WTC11 (cell line): ENCODE results near the gene ALK. TPM values are rescaled to one million over a fixed set of nuclear protein-coding genes. Genes with fewer than 3 reads are reported as not detected.

Experiments used
- ATAC-seq: fragments of 200-7000 bp; cut with Tn5 transposase; 2 replicates; pipeline ENCODE4 v1.10.0; 2021; ENCODE audit warnings: mild to moderate bottlenecking, moderate library complexity
- CTCF ChIA-PET: fragments of 300-600 bp; sonication (Branson Sonifier 250); formaldehyde crosslinking; loops from one replicate; lab custom pipeline; 2021; ENCODE audit warnings: antibody characterized with exemption; lab: Charles Lee
- POLR2A ChIA-PET: fragments of 350-600 bp; sonication (Branson Sonifier 250); formaldehyde crosslinking; loops from one replicate; lab custom pipeline; 2021; ENCODE audit warnings: antibody characterized with exemption; lab: Charles Lee
- DNase-seq: peaks from one replicate; pipeline ENCODE4 v3.0.0; 2021; ENCODE audit warnings: low spot score
- H3K27ac Mint-ChIP-seq: 2 replicates; pipeline ENCODE4 v1.8.0; 2021; ENCODE audit warnings: mixed read lengths
- H3K27me3 Mint-ChIP-seq: 2 replicates; pipeline ENCODE4 v1.8.0; 2021; ENCODE audit warnings: low read depth, mild to moderate bottlenecking, moderate library complexity, mixed read lengths
- H3K36me3 Mint-ChIP-seq: 2 replicates; pipeline ENCODE4 v1.8.0; 2021; ENCODE audit warnings: mixed read lengths
- H3K4me1 Mint-ChIP-seq: 2 replicates; pipeline ENCODE4 v1.8.0; 2022; ENCODE audit warnings: mixed read lengths
- H3K4me3 Mint-ChIP-seq: 2 replicates; pipeline ENCODE4 v1.8.0; 2021; ENCODE audit warnings: mild to moderate bottlenecking, moderate library complexity, mixed read lengths
- H3K9me3 Mint-ChIP-seq: 2 replicates; pipeline ENCODE4 v1.8.0; 2021; ENCODE audit warnings: mixed read lengths
- CREM ChIP-seq: sonication (generic); formaldehyde crosslinking; IDR thresholded peaks from 2 replicates; pipeline ENCODE4 v1.8.1; 2022; ENCODE audit warnings: mild to moderate bottlenecking, missing genetic modification reagents, moderate library complexity
- FOXJ3 ChIP-seq: sonication (generic); formaldehyde crosslinking; IDR thresholded peaks from 2 replicates; pipeline ENCODE4 v1.9.0; 2021; ENCODE audit warnings: missing genetic modification reagents, mild to moderate bottlenecking, borderline replicate concordance
- GTF2I ChIP-seq: fragments of 250-450 bp; sonication (Bioruptor Pico); conservative IDR thresholded peaks from 2 replicates; pipeline ENCODE4 v1.4.0; 2021; ENCODE audit warnings: mild to moderate bottlenecking
- NR2C2 ChIP-seq: sonication (generic); formaldehyde crosslinking; IDR thresholded peaks from 2 replicates; pipeline ENCODE4 v1.8.0; 2022; ENCODE audit warnings: mild to moderate bottlenecking, missing genetic modification reagents
- RORB ChIP-seq: fragments of 250-450 bp; sonication (Bioruptor Pico); IDR thresholded peaks from 2 replicates; pipeline ENCODE4 v1.9.0; 2021; ENCODE audit warnings: mild to moderate bottlenecking
- SMAD3 ChIP-seq: sonication (generic); formaldehyde crosslinking; IDR thresholded peaks from 2 replicates; pipeline ENCODE4 v1.8.0; 2022; ENCODE audit warnings: missing genetic modification reagents, mild to moderate bottlenecking, borderline replicate concordance
- SP1 ChIP-seq: sonication (generic); formaldehyde crosslinking; conservative IDR thresholded peaks from 2 replicates; pipeline ENCODE4 v1.8.1; 2022; ENCODE audit warnings: missing genetic modification reagents
- ZNF232 ChIP-seq: sonication (generic); formaldehyde crosslinking; IDR thresholded peaks from 2 replicates; pipeline ENCODE4 v1.8.0; 2022; ENCODE audit warnings: mild to moderate bottlenecking, missing genetic modification reagents
- ZNF317 ChIP-seq: sonication (generic); formaldehyde crosslinking; IDR thresholded peaks from 2 replicates; pipeline ENCODE4 v1.8.1; 2023; ENCODE audit warnings: low read depth, mild to moderate bottlenecking, moderate library complexity, missing genetic modification reagents, borderline replicate concordance
- ZNF396 ChIP-seq: fragments of 250-450 bp; sonication (Bioruptor Pico); IDR thresholded peaks from 2 replicates; pipeline ENCODE4 v1.8.0; 2021; ENCODE audit warnings: mild to moderate bottlenecking, moderate library complexity, borderline replicate concordance
- total RNA-seq: library from RNA; stranded (reverse); gene quantifications from 3 replicates; pipeline ENCODE4 v1.2.3, GENCODE V29; 2021
- TF ChIP-seq, protein P1 (sequence below): fragments of 250-450 bp; sonication (Bioruptor Pico); IDR thresholded peaks from 2 replicates; pipeline ENCODE4 v1.9.0; 2021; ENCODE audit warnings: mild to moderate bottlenecking
- TF ChIP-seq, protein P2 (sequence below): fragments of 250-450 bp; sonication (Bioruptor Pico); IDR thresholded peaks from 2 replicates; pipeline ENCODE4 v1.9.0; 2021; ENCODE audit warnings: mild to moderate bottlenecking
- TF ChIP-seq, protein P3 (sequence below): fragments of 250-450 bp; sonication (Bioruptor Pico); IDR thresholded peaks from 2 replicates; pipeline ENCODE4 v1.9.0; 2021; ENCODE audit warnings: moderate library complexity, mild to moderate bottlenecking, inconsistent platforms, borderline replicate concordance
- TF ChIP-seq, protein P4 (sequence below): fragments of 250-450 bp; sonication (Bioruptor Pico); IDR thresholded peaks from 2 replicates; pipeline ENCODE4 v1.8.0; 2021; ENCODE audit warnings: mild to moderate bottlenecking
- TF ChIP-seq, protein P5 (sequence below): sonication (generic); formaldehyde crosslinking; IDR thresholded peaks from 2 replicates; pipeline ENCODE4 v1.8.1; 2022; ENCODE audit warnings: missing genetic modification reagents, borderline replicate concordance
- TF ChIP-seq, protein P6 (sequence below): sonication (generic); formaldehyde crosslinking; IDR thresholded peaks from 2 replicates; pipeline ENCODE4 v1.8.0; 2022; ENCODE audit warnings: mild to moderate bottlenecking, missing genetic modification reagents

ALK gene
- total RNA-seq, 1 experiment from 2014 or later = not detected

DNA sequence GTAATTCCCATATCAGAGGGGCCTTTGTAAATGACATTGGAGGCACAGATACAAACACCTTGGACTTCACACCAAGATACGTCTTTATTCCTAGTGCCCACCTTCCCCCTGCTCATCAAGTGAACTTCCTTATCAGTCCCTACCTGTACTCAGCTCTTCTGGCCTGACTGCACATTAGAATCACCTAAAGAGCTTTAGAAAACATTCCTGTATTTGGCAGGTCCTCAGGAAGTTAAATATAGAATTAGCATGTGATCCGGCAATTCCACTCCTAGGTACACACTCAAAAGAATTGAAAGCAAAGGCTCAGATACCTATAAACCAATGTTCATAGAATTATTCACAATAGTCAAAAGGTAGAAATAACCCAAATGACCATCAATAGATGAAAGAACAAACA, 46.6 kb downstream of the ALK start (continued):
- TF ChIP-seq, protein P1, sequence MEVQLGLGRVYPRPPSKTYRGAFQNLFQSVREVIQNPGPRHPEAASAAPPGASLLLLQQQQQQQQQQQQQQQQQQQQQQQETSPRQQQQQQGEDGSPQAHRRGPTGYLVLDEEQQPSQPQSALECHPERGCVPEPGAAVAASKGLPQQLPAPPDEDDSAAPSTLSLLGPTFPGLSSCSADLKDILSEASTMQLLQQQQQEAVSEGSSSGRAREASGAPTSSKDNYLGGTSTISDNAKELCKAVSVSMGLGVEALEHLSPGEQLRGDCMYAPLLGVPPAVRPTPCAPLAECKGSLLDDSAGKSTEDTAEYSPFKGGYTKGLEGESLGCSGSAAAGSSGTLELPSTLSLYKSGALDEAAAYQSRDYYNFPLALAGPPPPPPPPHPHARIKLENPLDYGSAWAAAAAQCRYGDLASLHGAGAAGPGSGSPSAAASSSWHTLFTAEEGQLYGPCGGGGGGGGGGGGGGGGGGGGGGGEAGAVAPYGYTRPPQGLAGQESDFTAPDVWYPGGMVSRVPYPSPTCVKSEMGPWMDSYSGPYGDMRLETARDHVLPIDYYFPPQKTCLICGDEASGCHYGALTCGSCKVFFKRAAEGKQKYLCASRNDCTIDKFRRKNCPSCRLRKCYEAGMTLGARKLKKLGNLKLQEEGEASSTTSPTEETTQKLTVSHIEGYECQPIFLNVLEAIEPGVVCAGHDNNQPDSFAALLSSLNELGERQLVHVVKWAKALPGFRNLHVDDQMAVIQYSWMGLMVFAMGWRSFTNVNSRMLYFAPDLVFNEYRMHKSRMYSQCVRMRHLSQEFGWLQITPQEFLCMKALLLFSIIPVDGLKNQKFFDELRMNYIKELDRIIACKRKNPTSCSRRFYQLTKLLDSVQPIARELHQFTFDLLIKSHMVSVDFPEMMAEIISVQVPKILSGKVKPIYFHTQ (CRISPR knock-in tag) = no peak
- no peak for TF ChIP-seq ZNF317 (CRISPR knock-in tag)
- TF ChIP-seq, all 79 proteins: peak for 0

DNA sequence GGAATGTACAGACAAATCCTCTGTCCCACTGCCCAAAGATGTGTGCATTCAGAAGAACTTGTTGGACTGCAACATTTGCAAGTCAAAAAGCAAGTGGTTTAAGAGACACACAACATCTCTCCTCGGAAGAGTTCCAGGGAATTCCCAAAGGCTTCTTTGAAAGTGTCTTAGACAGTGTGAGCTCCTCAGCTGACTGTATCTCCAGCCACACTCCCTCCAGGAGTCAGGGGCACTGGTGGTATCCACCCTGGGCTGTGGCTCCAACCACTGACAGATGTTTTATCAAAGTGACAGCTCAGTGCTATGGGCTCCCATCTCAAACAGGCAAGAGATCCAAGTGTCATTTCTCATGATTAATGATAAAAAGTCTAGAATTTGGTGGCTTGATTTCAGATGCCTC, 48.5 kb downstream of the ALK start:
- no peak for DNase-seq
- H3K9me3 Mint-ChIP-seq = peaks cover 16% of the 10 kb centered on the region
- POLR2A ChIA-PET = no interaction called here
- no peaks in the 10 kb centered on the region for H3K4me1 Mint-ChIP-seq
- H3K27me3 Mint-ChIP-seq = no peaks in the 10 kb centered on the region
- no peak overlapping the region for H3K4me3 Mint-ChIP-seq
- ATAC-seq = no peak
- H3K36me3 Mint-ChIP-seq = no peaks in the 10 kb centered on the region
- H3K27ac Mint-ChIP-seq = no peak overlapping the region
- TF ChIP-seq FOXJ3 (CRISPR knock-in tag) = no peak
- TF ChIP-seq ZNF232 (CRISPR knock-in tag) = no peak
- TF ChIP-seq, protein P2, sequence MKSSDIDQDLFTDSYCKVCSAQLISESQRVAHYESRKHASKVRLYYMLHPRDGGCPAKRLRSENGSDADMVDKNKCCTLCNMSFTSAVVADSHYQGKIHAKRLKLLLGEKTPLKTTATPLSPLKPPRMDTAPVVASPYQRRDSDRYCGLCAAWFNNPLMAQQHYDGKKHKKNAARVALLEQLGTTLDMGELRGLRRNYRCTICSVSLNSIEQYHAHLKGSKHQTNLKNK (CRISPR knock-in tag) = no peak
- TF ChIP-seq SP1 (CRISPR knock-in tag) = no peak
- TF ChIP-seq RORB (CRISPR knock-in tag) = no peak
- no peak for TF ChIP-seq GTF2I (CRISPR knock-in tag)
- no peak for TF ChIP-seq ZNF396 (CRISPR knock-in tag)
- no peak for TF ChIP-seq CREM (CRISPR knock-in tag)
- TF ChIP-seq, protein P3, sequence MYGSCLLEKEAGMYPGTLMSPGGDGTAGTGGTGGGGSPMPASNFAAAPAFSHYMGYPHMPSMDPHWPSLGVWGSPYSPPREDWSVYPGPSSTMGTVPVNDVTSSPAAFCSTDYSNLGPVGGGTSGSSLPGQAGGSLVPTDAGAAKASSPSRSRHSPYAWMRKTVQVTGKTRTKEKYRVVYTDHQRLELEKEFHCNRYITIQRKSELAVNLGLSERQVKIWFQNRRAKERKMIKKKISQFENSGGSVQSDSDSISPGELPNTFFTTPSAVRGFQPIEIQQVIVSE (CRISPR knock-in tag) = no peak
- TF ChIP-seq, protein P1 (CRISPR knock-in tag) = no peak
- no peak for TF ChIP-seq NR2C2 (CRISPR knock-in tag)
- TF ChIP-seq SMAD3 (CRISPR knock-in tag) = no peak
- TF ChIP-seq, protein P4, sequence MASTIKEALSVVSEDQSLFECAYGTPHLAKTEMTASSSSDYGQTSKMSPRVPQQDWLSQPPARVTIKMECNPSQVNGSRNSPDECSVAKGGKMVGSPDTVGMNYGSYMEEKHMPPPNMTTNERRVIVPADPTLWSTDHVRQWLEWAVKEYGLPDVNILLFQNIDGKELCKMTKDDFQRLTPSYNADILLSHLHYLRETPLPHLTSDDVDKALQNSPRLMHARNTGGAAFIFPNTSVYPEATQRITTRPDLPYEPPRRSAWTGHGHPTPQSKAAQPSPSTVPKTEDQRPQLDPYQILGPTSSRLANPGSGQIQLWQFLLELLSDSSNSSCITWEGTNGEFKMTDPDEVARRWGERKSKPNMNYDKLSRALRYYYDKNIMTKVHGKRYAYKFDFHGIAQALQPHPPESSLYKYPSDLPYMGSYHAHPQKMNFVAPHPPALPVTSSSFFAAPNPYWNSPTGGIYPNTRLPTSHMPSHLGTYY (CRISPR knock-in tag) = no peak
- TF ChIP-seq, protein P5, sequence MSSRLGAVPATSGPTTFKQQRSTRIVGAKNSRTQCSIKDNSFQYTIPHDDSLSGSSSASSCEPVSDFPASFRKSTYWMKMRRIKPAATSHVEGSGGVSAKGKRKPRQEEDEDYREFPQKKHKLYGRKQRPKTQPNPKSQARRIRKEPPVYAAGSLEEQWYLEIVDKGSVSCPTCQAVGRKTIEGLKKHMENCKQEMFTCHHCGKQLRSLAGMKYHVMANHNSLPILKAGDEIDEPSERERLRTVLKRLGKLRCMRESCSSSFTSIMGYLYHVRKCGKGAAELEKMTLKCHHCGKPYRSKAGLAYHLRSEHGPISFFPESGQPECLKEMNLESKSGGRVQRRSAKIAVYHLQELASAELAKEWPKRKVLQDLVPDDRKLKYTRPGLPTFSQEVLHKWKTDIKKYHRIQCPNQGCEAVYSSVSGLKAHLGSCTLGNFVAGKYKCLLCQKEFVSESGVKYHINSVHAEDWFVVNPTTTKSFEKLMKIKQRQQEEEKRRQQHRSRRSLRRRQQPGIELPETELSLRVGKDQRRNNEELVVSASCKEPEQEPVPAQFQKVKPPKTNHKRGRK (CRISPR knock-in tag) = no peak
- TF ChIP-seq, protein P6, sequence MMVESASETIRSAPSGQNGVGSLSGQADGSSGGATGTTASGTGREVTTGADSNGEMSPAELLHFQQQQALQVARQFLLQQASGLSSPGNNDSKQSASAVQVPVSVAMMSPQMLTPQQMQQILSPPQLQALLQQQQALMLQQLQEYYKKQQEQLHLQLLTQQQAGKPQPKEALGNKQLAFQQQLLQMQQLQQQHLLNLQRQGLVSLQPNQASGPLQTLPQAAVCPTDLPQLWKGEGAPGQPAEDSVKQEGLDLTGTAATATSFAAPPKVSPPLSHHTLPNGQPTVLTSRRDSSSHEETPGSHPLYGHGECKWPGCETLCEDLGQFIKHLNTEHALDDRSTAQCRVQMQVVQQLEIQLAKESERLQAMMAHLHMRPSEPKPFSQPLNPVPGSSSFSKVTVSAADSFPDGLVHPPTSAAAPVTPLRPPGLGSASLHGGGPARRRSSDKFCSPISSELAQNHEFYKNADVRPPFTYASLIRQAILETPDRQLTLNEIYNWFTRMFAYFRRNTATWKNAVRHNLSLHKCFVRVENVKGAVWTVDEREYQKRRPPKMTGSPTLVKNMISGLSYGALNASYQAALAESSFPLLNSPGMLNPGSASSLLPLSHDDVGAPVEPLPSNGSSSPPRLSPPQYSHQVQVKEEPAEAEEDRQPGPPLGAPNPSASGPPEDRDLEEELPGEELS = no peak
- CTCF ChIA-PET = no interaction called here
